HG03571 (cell line): Measurements from ENCODE around the gene EYA2.
"Not testable (repeated sequence)": the region's sequence is repeated elsewhere in the genome, so short reads cannot be mapped to it uniquely, and the experiment has no call there.

Experiments used
- ATAC-seq: cut with Tn5 transposase; IDR thresholded peaks from one replicate; pipeline ENCODE4 v1.9.1; 2021; ENCODE audit not compliant: unreplicated experiment

The EYA2 gene

DNA sequence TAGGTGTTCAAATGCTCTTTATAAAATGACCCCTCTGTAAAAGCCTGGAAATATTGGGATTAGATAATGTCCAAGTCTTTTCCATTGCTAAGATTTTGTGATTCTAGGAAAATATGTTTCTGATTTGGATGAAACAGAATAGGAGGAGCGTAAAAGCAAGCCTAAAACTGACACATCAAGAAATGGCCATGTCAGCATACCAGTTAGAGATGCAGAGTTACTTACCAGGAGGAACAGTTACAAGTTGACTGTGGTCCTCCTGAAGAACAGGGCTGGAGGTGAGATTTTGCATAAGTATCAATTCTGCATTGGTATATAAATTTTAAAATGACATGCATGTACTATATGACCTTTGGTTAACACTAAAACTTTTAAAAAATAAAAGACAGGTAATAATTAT lies 35.3 kb downstream of the EYA2 start:
- ATAC-seq = no peak

DNA sequence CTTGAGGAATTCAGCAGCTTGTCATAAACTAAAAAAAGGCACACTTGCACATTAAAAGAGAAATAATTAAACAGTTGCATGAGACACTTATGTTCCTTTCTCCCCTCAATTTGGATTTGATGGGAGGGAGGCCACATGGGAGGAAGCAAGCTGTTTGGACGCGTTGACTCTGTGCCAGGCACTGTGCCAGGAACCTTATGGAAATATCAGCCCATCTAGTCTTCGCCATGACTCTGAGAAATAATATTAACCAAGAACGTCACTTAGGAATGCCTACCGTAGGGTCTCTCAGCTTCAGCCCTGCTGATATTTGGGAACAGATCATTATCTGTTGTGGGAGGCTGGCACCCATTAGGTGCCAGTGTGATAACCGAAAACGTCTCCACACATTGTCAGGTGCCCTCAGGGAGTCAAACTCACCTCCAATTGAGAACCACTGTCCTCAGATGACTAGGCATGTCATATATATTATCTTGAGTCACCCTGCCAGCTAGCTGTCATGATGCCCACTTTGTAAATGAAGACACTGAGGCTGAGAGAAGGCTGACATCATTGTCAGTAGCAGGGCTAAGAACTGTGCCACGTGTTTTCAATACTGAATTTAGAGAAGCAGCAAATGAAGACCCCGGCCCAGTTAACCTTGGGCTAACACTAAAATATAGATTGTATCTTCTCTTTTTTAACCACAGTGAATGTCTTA lies 36.1 kb downstream of the EYA2 start:
- no peak for ATAC-seq

GRCh38 chr20:46931699-46932098 lies 37.1 kb downstream of the EYA2 start:
- no peak for ATAC-seq

DNA sequence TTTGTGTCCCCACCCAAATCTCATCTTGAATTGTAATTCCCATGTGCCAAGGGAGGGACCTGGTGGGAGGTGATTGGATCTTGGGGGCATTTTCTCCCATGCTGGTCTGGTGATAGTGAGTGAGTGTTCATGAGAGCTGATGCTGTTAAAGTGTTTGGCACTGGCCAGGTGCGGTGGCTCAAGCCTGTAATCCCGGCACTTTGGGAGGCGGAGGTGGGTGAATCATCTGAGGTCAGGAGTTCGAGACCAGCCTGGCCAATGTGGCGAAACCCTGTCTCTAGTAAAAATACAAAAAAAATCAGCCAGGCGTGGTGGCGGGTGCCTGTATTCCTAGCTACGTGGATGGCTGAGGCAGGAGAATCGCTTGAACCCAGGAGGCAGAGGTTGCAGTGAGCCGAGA lies 37.8 kb downstream of the EYA2 start:
- not testable (repeated sequence) for ATAC-seq

DNA sequence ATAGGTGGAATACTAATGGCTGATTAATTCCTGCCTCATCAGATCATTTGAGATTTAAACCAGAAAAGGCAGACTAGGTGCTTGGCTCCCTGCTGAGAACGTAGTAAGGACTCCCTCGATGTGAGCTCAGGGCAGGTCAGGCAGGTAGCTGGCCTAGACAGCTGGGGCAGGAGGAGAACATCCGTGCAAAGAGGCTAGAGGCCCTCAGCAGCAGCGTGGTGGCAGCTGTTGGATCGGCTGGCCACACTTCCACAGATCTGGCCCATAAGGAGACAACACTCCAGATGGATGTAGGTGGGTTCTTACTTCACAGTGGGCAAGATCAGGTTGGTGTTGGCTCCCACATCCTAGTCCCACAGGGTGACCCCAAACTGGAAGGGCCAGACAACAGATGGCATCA lies 38.5 kb downstream of the EYA2 start:
- no peak for ATAC-seq

DNA sequence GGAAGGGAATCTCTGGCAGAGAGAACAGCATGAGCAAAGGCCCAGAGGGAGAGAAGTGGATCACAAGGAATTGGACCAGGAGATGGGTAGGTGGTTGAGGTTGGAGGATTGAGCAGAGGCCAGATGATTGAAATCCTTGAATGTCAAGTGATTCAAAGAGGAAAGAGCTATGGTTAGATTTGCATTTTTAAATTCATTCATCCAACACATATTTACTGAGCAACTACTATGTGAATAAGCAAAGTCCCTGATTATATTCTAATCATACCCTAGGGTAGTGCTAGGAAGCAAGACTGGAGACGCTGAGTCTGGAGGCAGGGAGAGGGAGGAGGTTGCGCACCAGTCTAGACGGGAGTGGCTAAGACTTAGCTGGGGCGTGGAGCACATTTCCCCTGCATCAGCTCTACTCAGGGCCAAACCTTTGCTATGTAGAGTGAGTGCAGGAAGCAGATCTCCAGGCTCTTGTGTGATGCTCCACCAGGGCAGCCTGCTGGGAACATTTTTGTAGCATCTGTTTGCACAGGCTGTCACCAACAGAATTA lies 40.2 kb downstream of the EYA2 start:
- no peak for ATAC-seq

DNA sequence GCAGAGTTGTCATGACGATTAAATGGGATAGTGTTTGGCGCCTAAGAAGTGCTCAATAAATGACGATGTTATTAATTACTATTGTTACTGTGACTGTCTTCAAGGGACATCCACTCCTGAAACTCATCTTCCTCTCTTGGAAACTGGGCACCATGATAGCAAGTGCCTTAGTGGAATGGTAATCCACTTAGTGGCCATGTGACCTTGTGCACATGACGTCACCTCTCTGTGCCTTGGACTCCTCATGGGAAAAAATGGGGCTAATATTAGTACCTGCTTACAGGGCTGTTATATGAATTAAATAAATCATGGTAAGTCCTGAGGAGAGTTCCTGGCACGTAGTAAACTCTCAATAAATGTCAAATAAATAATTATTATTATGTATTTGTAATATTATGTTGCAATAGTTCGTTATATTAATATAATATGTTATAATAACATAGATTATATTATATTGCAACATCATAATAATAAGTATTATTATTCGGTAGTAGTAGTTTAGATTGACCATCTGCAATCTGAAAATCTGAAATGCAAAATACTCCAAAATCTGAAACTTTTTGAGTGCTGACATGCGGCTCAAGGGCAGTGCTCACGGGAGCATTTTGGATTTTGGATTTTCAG lies 40.9 kb downstream of the EYA2 start:
- ATAC-seq = no peak

- ATAC-seq = no peak
Observed at GRCh38 chr20:46936415-46937156, 41.9 kb downstream of the EYA2 start.

- no peak for ATAC-seq
Observed at GRCh38 chr20:46937157-46937523, 42.5 kb downstream of the EYA2 start.

DNA sequence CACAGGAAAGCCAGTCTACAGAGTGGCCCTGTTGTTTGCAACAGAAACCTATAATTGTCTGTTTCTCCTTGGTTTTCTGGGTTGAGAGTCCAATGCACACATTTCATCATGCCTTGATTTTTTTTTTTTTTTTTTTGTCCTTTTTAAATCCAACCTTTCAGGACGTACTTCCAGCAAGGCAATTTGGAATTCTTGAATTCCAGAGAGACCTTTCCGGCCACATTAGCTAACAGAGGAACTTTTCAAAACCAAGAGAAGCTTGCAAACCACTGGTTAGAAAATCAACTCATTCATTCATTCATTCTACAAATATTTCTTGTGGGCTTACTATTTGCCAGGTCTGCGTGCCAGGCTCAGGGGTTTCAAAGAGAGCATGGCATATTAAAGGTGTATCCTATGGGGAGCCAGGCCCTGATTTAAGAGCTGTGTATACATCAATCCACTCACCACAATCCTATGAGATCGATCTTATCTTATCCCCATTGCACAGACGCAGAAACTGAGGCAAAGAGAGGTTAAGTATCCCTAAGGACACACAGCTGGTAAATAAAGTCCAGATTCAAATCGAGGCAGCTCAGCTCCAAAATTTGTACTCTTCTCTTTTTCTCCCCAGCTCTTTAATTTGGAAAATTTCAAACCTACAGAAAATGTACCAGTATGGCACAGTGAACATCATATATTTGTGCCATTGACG lies 43.0 kb downstream of the EYA2 start:
- no peak for ATAC-seq

GRCh38 chr20:46938434-46938833 lies 43.8 kb downstream of the EYA2 start:
- no peak for ATAC-seq

- no peak for ATAC-seq
Observed at GRCh38 chr20:46939031-46939965, 44.7 kb downstream of the EYA2 start.

DNA sequence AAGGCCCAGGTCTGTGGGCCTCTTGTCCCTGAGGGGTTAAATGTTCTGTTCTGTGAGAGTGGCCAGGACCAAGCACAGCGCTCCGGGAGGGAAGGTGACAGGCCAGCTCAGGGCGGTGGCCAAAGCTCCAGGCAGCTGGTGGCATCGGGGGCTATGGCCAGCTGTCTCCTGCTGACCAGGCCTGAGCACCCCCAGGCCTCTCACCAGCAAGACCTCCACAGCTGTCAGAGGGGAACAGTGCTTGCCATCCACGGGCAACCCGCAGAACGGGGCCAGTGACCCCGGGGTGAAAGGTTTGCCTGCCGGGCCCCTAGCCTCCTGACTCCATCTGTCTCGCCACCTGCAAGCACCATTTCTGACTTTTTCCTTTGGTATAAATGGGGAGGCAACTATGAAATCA lies 46.0 kb downstream of the EYA2 start:
- ATAC-seq = no peak

DNA sequence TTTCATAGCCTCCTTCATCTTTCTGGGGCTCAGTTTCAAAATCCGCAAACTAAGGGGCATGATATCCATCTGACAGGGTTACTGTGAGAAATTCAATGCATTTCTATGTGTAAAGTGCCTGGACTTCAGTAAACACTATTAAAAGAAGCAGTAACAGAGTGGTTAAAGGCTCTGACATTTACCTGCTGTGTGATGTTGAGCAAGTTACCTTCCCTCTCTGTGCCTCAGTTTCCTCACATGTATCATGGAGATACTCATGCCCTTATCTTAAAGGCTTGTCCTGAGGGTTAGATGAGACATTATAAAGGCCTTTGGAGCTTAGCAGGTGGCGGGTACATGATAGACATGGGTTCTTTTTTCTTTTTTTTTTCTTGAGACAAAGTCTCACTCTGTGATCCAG lies 46.8 kb downstream of the EYA2 start:
- ATAC-seq = no peak

DNA sequence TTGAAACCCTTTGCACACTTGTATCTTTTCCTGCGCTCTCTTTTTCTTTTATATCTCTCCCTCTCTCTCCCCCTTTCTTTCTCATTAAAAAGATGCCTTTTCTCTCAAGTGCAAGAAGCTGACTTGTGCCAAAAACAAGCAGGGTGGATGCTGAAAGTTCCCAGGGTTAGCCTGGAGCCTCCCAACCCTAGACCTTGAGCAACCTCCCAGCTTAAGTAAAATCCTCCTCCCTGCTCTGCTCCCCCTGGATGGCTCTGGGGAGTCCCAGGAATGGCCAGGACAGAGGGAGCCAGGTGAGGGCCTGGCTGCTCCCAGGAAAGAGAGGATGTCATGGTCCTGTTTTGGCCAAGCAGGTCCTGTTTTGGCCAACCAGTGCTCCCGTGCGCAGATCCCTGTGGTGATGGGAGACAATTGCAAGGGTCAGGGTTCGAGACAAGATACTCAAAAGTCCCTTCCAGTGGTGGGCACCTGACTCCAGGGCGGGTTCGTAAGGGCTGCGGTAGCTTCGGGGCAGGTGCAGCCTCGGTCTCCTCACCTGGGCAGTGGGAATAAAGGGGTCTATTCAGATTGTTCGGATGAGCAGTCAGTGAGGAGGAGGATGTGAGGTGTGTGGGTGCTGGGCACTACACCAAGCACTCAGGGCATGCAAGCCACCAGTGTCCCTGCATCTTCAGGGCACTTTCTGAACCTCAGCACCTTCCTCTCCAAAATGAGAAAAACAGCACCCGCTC lies 49.4 kb downstream of the EYA2 start:
- ATAC-seq = no peak

DNA sequence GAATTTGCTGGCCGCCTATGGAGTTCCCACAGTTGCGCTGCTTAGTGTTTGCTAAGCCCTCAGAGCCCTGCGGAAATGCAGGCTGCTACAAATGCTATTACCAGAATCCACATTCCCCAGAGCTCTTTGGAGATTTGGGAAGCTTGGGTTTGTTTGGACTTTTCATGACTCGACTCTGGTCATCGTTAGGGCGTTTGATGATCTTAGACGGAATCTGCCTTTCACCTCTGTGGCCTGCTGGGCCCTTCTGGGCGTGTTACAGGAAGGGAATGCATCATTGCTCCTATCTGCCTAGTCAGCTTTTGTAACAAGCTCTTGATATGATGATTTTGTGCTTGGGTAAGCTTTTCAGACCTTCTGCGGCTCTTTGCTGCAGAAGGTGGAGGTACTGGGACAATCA lies 50.8 kb downstream of the EYA2 start:
- no peak for ATAC-seq

GRCh38 chr20:46946181-46946624 lies 51.6 kb downstream of the EYA2 start:
- ATAC-seq = no peak

- no peak for ATAC-seq
Observed at GRCh38 chr20:46946796-46947195, 52.2 kb downstream of the EYA2 start.

DNA sequence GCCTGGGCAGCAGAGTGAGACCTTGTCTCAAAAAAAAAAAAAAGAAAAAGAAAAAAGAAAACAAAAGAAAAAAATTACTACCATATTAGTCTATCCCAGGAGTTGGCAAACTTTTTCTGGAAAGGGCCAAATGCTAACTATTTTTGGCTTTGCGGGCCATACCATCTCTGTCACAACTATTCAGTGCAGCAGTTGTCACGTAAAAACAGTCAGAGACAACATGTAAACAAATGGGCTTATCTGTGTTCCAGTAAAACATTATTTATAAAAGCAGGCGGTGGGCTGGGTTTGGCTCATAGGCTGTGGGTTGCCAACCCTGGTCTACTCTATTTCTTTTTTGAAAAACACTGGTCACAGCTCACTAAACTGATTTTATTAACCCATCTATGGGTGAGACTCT lies 53.4 kb downstream of the EYA2 start:
- ATAC-seq = no peak

GRCh38 chr20:46951405-46951804 lies 56.8 kb downstream of the EYA2 start:
- no peak for ATAC-seq
